ENCODE measurements around the gene TADA2A. TPM values are rescaled to one million over a fixed set of nuclear protein-coding genes. Genes with fewer than 3 reads are reported as not detected.

TADA2A gene
- total RNA-seq, 4 donors from 2014 or later: 19.3 to 33.2 (median 22.1) TPM

DNA sequence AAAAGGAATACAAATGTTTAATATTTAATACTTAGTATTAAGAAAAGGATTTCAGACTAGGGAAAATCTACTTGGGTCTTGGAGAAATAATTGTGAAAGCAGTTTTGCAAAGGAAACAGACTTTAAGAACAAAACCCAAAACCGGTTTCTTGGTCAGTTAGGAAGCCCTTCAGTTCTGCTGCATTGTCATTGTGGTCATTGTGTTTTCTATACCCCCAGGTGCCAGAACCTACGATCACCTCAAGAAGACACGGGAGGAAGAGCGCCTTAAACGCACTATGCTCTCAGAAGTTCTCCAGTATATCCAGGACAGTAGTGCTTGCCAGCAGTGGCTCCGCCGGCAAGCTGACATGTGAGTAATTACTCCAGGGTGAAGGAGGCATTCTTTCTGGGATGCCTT, 63.5 kb downstream of the TADA2A start:
- intact Hi-C loops (cut with DNase I): no loop called here
- Histone ChIP-seq H3K36me3 (peaks cover 13 to 16% of the 10 kb centered on the region in 2 donors), H3K27ac (no peak overlapping the region), H3K4me1 (peaks cover 0 to 4% of the 10 kb centered on the region in 2 donors), H3K27me3 (no peaks in the 10 kb centered on the region), H3K4me3 (replicated peaks in 1 of 3) (no peak overlapping the region), H3K9me3 (no peaks in the 10 kb centered on the region)
- DNase-seq: no peak
- TF ChIP-seq, protein P1, sequence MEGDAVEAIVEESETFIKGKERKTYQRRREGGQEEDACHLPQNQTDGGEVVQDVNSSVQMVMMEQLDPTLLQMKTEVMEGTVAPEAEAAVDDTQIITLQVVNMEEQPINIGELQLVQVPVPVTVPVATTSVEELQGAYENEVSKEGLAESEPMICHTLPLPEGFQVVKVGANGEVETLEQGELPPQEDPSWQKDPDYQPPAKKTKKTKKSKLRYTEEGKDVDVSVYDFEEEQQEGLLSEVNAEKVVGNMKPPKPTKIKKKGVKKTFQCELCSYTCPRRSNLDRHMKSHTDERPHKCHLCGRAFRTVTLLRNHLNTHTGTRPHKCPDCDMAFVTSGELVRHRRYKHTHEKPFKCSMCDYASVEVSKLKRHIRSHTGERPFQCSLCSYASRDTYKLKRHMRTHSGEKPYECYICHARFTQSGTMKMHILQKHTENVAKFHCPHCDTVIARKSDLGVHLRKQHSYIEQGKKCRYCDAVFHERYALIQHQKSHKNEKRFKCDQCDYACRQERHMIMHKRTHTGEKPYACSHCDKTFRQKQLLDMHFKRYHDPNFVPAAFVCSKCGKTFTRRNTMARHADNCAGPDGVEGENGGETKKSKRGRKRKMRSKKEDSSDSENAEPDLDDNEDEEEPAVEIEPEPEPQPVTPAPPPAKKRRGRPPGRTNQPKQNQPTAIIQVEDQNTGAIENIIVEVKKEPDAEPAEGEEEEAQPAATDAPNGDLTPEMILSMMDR (IDR thresholded peaks at IDR 0.05): no peak
- TF ChIP-seq POLR2A (IDR thresholded peaks at IDR 0.05): no peak
- 90 to 93% methylated on average over 7 of the region's 7 CpGs for WGBS, 2 donors

DNA sequence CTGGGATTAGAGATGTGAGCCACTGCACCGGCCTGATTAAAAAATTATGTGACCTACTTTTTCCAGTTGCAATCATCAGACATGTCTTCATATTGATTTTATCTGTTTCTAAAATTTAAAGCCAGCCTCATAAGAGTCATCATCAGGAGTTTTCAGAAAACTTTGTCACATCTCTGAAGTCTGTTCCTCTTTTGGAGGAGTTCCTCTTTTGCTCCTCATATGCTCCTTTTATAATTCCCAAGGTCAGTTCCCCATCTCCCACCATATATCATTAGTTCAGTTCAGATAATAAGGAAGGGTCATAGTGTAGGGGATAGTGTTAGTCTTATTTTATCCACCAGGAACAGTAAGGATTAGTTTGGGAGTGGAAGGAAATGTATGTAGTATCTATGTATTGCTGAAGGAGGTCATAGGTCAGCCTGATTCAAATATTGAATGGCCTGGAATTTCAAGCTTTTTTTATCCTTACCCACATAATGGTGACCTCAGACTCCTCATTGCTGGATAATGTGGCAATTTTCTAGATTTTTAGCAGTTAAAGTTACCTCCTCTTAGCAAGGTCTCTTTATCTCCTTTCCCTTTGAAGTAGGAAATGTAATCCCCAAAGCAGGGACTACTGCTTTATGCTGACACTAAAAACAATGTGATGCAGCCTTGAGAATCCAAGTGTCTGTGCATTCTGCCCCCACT, 69.2 kb downstream of the TADA2A start:
- TF ChIP-seq POLR2A (IDR thresholded peaks at IDR 0.05): no peak
- H3K36me3 ChIP-seq: peaks cover 6 to 9% of the 10 kb centered on the region in 2 donors

GRCh38 chr17:37476431-37477120, 69.9 kb downstream of the TADA2A start:
- 87 to 91% methylated on average over 4 of the region's 4 CpGs for WGBS, 2 donors
- peaks cover 3 to 9% of the 10 kb centered on the region in 2 donors for H3K36me3 ChIP-seq
- H3K9me3 ChIP-seq: no peaks in the 10 kb centered on the region
- peak; percentile 56 to 76 for DNase-seq
- TF ChIP-seq, protein P1 (IDR thresholded peaks at IDR 0.05): no peak
- TF ChIP-seq POLR2A (IDR thresholded peaks at IDR 0.05): no peak
- intact Hi-C loops (cut with DNase I): no loop called here
- no peaks in the 10 kb centered on the region for H3K27me3 ChIP-seq
- H3K4me1 ChIP-seq: peaks cover 18 to 31% of the 10 kb centered on the region in 2 donors
- H3K4me3 ChIP-seq (replicated peaks in 1 of 3): no peak overlapping the region
- H3K27ac ChIP-seq: peak overlapping the region; percentile 67 to 83 (median 80)

More for the DNA sequence above, 69.2 kb downstream of the TADA2A start:
- 87 to 96% methylated on average over 1 of the region's 1 CpG for WGBS, 2 donors
- peaks cover 13 to 24% of the 10 kb centered on the region in 2 donors for H3K4me1 ChIP-seq
- H3K27ac ChIP-seq: peak overlapping the region; percentile 67 to 83 (median 80)
- DNase-seq: no peak
- intact Hi-C loops (cut with DNase I): no loop called here
- no peaks in the 10 kb centered on the region for H3K27me3 ChIP-seq
- no peaks in the 10 kb centered on the region for H3K9me3 ChIP-seq
- H3K4me3 ChIP-seq (replicated peaks in 1 of 3): no peak overlapping the region

DNA sequence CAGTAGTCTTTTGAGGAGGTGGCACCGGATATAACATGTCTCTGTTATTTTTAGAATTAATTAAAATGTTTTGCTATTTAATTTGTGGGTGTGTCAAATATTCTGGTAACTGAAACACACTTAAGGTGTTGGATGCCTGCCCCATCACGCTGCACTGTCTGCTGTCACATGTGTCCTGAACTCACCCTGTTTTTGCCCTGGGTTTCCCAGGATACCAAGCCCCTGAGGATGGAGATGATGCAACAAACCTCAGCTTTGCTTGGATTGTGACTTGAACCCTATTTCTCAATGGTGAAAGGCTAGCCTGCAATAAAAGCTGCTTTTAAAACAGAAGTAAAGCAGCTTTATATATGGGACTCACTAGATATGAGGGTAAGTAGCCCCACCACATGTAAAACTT, 71.5 kb downstream of the TADA2A start:
- Histone ChIP-seq H3K4me3 (replicated peaks in 1 of 3) (no peak overlapping the region), H3K36me3 (peaks cover 3 to 8% of the 10 kb centered on the region in 2 donors), H3K27ac (peak overlapping the region in 1 of 3 donors; percentile 83), H3K9me3 (no peaks in the 10 kb centered on the region), H3K4me1 (peaks cover 18 to 31% of the 10 kb centered on the region in 2 donors), H3K27me3 (no peaks in the 10 kb centered on the region)
- intact Hi-C loops (cut with DNase I): no loop called here
- 79 to 86% methylated on average over 2 of the region's 2 CpGs for WGBS, 2 donors
- DNase-seq: peak; percentile 13 to 19
- TF ChIP-seq POLR2A (IDR thresholded peaks at IDR 0.05): no peak
- TF ChIP-seq, protein P1 (IDR thresholded peaks at IDR 0.05): no peak

DNA sequence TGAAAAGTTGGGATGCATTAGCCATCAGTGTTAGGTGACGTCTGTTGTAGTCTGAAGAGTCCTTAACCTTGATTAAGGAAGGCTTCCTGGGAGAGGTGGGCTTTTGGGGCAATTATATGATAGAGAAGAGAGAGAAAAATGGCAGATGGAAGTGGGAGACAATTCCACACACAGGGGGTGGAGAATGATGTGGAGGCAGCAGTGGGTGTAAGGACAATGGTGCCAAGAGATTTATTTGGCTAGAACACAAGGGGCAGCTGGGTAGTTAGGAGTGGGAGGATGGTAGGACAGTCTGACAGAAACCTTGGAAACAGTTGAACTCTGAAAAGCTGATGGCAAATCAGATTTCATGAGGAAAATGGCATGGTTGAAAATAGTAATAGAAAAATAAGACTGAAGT, 72.3 kb downstream of the TADA2A start:
- Histone ChIP-seq H3K9me3 (no peaks in the 10 kb centered on the region), H3K4me3 (replicated peaks in 1 of 3) (no peak overlapping the region), H3K4me1 (peaks cover 18 to 30% of the 10 kb centered on the region in 2 donors), H3K36me3 (peaks cover 0 to 3% of the 10 kb centered on the region in 2 donors), H3K27ac (no peak overlapping the region), H3K27me3 (no peaks in the 10 kb centered on the region)
- no peak for DNase-seq
- intact Hi-C loops (cut with DNase I): no loop called here
- TF ChIP-seq, protein P1 (IDR thresholded peaks at IDR 0.05): no peak
- TF ChIP-seq POLR2A (IDR thresholded peaks at IDR 0.05): no peak
- WGBS, 2 donors: 90 to 100% methylated on average over 1 of the region's 1 CpG

Data from thyroid gland (tissue), 4 donors.